HG03432 (cell line): Measurements from ENCODE around the gene CDCP2.
"Not testable (repeated sequence)": the region's sequence is repeated elsewhere in the genome, so short reads cannot be mapped to it uniquely, and the experiment has no call there.

Source experiments
- ATAC-seq: cut with Tn5 transposase; IDR thresholded peaks from one replicate; pipeline ENCODE4 v1.9.1; 2021; ENCODE audit warnings: mild to moderate bottlenecking, moderate library complexity; ENCODE audit not compliant: unreplicated experiment

Gene CDCP2

DNA sequence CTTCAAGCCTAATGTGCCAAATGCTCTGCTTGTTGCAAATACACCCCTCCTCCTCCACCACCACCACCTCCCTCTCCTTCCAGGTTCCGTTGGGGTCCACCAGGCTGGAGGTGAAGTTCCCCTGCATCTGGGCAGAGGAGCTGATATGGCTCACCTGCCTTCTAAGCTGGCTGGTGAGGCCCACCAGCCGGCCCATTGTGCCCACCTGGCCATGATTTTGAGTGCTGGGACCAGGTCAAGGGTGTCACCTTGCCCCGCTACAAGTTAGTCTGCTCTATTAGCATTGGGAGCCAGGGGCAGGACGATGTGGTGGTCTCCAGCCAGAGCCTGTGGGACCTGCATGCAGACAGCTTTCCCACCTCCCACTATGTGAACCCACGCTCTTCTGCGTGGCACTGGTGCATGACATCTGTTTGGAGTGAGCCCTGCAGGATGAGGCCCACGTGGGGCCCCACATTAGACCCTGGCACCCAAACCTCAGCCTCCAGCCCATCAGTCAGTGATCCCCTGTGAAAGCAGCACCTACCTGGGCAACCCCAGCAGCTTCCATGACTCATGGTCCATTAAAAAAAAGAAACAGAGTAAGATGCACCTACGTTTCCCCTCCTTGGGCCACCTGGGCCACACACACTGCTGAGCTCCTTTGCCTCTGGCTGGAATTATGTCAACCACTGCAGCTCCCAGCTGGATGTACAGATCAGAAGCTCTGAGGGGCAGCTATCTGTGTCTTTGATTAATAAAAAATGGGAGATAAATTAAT lies 15.6 kb upstream of the CDCP2 start:
- ATAC-seq, result no peak

DNA sequence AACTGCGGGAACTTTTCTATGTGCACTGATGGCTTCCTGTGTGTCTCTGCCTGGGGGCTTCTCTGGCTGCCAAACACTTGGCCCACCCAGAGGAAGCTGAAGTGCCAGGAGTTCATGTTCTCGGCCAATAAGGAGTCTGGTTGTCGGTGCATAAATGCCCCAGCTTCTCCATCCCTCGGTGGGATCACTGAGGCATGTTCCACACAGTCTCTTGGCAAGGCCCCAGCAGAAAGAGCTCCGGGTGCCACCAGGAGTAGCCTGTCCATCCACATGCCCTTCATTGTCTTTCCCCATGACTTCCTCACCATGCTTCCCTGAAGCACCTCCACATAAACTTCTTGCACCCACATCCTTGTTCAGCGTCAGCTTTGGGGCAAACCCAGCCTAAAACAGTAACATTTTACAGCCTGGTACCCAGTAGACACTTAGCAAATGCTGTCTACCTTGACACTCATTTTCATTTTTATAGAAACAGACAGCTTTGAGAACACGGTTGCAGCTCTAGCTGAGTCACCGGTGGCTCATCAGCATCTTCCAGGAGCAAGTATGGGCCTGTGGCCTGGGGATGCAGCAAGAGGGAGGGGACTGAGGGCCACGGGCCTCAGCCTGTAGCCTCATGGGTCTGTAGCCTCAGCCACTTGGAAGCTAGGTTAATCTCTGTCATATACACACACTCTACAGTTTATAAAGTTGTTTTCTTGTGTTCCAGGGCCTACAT lies 14.8 kb upstream of the CDCP2 start:
- ATAC-seq, result no peak

DNA sequence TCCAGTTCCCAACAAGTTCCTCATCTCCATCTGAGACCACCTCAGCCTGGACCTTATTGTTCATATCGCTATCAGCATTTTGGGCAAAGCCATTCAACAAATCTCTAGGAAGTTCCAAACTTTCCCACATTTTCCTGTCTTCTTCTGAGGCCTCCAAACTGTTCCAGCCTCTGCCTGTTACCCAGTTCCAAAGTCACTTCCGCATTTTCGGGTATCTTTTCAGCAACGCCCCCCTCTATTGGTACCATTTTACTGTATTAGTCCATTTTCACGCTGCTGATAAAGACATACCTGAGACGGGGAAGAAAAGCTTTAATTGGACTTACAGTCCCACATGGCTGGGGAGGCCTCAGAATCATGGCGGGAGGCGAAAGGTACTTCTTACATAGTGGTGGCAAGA lies 13.6 kb upstream of the CDCP2 start:
- ATAC-seq, result not testable (repeated sequence)

DNA sequence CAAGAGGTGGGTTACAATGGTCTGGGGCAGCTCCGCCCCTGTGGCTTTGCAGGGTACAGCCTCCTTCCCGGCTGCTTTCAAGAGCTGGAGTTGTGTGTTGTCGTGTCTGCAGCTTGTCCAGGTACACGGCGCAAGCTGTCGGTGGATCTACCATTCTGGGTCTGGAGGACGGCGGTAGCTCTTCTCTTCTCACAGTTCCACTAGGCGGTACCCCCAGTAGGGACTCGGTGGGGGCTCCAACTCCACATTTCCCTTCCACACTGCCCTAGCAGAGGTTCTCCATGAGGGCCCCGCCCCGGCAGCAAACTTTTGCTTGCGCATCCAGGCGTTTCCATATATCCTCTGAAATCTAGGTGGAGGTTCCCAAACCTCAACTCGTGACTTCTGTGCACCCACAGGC lies 12.3 kb upstream of the CDCP2 start:
- no peak for ATAC-seq

DNA sequence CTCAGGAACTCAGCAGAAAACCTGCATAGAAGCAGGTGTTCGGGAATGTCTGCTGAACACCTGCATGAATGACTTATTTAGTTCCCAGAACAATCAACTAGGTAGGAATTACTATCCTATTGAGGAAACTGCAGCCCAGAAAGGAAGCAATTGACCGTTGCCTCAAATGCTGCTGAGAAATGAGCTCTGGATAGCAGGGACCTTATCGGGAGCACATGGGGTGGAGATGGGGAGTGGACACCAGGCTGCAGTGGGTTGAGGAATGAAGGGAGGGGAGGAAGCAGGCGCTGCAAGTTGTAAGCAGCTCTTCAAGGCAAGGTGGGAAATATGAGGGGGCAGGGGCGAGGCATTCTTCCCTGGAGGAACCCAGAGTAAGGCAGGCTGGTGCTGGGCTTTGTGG lies 10.8 kb upstream of the CDCP2 start:
- ATAC-seq, result no peak

DNA sequence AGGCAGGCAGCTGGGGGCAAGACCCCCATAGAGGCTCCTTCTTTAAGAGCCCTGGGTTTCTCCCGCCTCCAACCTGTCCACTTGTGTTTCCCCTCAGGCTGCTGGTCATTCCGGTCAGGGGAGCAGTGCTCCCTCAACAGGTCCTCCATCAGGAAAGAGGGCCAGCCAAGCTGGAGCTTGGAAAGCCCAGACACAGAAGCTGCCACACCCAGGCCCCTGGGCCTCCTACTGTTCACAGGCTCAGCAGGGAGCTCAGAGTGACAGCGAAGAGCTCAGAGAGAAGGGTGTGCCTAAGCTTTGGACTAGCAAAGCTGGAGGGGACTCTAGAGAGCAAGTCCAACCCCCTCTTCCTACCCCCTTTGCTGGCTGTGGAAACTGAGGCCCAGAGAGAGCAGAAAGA lies 10.3 kb upstream of the CDCP2 start:
- ATAC-seq, result no peak

DNA sequence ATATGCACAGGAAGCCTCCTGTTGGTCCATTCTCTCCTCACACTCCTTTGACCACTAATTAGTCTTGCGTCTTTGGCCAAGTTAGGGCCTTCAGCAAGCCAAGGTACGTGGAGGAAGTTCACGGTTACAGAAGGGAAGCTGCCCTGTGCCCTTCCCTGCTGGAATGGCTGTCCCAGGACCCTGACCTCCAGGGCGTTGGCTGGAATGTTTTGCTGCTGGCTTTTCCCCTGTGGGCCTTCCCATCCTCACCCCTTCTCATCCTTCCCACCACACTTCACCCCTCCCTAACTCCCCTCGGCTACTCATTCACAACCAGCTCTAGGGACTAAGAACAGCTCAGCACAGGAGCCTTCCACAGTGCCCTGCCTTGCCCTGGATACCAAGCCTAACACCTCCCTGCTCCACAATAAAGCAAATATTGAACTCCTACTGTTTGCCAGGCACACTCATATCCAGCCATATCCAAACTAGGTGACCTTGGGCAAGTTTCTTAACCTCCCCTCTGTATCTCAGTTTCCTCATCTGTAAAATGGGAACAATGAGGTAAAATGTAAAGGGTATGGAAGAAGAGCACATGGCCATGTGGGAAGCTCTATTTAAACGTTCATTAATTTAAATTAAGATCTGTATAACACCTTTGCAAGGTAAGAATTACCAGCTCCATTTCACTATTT lies 8.8 kb upstream of the CDCP2 start:
- no peak for ATAC-seq

DNA sequence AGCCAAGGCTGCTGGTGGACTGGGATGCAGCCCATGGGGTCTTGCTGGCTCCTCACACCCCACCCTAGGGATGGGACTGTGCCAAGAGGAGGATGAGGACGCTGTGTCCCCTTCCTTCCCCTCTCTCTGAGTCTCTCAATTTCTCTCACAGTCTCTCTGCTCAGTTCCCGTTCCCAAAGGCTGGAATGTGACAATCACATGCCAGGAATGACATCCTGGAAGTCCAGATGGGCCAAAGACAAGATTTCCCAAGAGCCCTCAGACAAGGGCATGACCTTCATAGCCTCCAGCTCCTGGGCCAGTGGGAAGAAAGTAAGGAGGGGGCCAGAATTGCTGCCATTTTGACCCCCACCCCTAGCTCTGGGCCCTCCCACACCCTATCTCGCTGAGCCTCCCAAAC lies 7.6 kb upstream of the CDCP2 start:
- no peak for ATAC-seq

DNA sequence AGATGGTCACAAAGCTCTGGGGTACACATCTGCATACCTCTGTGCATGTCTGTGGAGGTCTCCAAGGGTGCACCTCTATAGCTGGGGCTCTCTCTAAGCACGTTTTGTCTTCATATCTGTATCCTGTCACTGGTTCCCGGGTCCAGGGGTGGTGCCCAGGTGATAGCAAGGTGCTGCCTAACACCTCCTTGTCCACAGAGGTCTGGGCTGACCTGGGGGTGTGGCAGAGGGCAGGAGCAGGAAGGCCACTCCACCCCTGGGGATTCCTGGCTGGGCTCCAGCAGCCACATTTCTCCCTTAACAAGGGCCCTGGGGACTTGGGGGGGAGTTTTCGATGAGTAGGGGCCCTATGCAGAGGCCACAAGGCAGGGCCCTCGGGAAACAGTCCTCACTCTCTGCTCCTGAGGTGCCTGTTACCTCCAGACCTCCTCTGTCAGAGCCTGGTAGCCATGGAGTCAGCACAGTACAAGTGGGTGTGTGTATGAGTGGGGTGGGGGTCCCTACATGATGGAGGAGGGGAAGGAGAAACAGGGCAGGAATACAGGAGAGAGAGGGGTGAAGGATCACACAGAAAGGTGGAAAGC lies 7.0 kb upstream of the CDCP2 start:
- ATAC-seq, result no peak

DNA sequence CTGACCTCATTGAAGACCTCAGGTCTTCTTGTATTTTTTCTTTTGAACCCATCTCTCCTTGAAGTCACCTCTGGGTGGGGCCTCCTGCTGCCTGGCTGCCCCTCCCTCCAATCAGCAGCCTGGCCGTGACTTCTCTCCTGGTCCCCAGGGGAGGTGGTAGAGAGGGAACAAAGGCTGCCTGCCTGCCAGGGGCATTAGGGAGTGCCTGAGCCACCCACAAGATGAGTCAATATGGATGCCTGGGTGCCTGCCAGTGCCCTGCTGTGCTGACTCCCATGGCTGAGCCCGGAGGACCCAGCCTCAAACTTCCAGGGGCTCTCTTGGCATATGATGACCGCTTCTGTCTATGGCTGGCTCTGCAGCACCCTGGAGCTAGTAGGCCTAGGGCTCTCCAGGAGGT lies 5.3 kb upstream of the CDCP2 start:
- no peak for ATAC-seq

DNA sequence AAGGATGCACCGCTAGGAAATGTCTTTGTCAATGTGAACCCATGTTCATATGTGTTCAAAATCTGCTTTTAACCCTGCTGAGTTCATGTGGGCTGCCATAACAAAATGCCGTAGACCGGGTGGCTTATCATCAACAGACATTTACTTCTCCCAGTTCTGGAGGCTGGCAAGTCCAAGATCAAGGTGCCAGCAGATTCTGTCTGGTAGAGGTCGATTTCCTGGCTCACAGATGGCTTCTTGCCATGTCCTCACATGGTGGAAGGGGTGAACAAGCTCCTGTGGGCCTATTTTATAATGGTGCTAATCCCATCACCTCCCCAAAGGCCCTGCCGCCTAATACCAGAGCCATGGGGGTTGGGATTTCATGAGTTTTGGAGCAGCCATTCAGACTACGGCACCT lies 4.6 kb upstream of the CDCP2 start:
- ATAC-seq, result no peak

DNA sequence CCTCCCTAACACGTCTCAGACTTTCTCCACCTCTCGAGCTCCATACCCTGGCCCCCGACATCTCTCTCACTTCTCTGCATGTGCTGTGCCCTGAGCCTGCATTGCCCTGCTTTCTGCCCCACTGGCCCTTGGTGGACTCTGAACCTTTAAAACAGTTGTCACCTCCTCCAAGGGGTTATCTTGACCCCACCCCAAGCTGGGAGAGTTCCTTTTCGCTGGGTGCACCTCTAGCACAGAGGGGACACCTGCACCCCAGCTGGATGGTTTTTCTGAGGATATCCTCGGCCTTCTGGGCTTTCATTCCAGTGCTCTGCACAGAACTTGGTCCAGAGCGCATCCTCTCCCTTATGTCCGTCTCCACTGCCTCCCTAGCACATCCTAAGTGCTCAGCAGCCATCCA lies 4.2 kb upstream of the CDCP2 start:
- ATAC-seq, result no peak

DNA sequence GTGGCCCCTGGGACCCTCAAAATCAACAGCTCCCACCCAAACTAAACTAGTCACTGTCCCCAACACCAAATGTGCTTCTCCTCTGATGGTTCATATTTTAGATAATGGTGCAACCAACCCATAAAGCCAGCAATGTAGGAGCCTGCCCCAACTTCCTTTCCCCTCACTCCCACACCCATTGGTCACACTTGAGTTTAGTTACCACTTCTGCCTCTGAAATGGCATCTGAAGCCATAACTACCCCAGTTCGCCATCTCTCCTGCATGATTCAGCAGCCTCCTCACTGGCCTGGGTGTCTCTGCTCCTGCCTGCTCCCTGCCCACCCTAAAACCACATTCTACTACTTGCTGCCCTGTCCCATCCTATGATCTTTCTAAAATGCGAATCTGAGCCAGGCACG lies 3.4 kb upstream of the CDCP2 start:
- no peak for ATAC-seq

DNA sequence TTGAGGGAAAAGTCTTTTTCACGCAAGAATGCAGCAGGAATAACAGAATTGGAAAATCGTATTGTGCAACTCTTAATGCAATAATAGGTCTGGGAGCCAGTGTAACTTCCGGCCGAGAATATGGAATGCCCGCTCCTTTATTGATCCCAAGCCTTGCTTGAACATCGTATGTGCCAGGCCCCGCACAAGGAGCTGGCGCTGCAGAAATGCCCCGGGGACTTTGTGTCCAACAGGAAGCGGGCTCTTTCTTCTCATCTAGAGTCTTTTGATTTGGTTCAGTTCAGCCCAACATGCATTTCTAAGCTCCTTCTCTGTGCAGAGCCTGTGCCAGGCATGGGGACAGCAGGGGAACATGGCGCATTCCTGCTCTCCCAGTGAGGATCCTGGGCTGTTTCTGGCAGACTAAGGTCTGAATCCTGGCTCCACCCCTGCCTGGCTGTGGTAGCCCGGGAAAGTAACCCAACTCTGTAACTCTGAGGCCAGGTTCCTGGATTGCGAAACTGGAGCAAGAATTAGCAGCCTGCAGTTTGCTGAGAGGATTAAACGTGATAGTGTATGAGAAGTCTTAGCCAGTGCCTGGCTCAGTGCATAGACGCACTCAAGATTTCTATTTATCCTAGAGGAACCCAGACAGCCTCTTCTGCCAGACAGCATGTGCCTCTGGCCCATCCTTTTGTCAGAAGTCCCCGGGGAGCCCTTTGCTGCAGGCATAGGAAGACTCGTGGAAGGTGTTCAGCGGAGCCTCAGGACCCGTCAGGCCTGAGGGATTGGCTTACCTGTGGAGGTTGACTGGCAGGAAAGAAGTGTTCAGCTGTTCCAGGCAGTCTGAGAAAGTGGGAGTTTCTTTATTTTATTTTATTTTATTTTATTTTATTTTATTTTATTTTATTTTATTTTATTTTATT lies 987 bp upstream of the CDCP2 start:
- ATAC-seq, result no peak

DNA sequence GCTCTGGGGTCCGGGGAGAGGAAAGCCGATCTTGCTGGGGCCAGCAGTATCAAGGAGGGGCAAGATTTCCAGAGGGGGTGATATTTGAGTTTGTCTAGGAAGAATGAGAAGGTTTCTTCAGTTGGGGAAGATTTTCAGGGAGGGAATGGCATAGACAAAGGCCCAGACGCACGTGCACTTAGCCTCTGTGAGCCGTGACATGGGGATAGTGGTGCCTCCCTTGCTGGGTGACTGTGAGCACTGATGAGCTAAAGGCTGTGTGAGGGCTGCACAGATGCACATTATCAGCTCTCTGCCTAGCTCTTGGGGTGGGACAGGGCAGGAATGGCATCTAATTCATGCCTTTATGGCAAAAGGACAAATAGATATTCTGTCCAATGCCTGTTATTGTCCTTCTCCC lies 1.8 kb downstream of the CDCP2 start:
- no peak for ATAC-seq

DNA sequence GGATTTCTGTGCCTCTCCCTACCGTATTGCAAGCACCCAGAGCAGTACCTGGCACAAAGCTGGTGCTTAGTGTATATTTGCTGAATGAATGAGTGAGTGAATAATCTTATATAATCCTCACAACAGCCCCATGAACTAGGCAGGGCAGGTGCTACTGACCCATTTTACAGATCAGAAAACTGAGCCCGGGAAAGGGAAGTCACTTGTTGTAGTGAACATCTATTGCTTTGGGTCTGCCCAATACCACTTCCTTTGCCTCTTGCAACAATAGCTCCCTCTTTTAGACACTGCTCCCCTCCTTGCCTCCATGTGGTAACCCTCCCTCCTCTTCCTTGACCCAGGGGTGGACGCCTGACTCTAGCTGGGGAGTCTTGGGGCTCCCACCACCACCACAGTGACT lies 3.1 kb downstream of the CDCP2 start:
- no peak for ATAC-seq

DNA sequence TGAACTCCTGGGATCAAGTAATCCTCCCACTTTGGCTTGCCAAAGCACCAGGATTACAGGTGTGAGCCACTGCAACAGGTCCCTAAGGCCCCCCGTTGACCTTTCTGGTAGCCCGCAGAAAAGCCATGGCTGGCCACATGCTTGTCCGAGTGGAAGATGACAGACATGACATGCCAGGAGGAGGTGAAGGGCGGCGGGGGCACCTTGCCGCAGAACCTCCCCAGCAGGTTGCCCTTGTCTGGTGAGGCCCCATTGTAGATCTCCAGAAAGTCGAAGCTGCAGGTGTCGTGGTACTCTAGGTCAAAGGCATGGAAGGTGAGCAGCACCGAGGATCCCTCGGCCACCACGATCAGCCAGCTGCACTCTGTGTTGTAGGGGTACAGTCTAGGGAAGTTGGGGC lies 8.4 kb downstream of the CDCP2 start:
- ATAC-seq, result no peak

DNA sequence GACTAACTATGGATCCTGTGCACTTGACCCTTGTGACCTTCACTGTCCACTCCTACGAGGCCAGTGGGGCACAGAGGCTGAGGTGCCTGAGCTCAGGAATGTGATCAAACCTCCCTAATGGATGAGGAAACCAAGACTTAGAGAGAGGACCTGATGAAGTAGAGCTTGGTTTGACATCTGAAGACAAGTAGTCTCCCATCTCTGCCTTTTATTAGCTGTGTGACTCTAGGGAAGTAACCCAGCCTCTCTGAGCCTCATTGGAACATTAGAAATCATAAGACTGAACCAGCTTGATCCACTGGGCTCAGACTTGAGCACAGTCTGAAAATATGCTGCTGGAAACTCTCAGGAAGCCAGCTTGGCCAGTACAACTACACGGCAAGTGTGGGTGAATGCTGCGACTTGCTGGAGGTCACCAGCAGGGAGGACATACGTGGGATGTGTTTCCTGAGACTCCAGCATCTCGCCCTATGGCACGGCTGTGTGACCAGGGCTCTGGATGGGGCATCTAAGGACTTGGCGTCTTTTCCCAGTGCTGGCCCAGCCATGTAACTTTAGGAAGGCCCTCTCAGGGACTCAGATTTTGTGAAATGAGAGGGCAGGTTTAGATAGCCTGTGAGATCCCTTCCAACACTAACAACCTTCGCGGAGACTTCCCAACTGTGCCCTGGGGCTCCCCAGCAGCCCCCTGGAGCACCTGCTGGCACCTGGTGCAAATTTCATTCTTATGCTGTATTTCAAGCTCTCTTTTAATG lies 10.5 kb downstream of the CDCP2 start:
- no peak for ATAC-seq

DNA sequence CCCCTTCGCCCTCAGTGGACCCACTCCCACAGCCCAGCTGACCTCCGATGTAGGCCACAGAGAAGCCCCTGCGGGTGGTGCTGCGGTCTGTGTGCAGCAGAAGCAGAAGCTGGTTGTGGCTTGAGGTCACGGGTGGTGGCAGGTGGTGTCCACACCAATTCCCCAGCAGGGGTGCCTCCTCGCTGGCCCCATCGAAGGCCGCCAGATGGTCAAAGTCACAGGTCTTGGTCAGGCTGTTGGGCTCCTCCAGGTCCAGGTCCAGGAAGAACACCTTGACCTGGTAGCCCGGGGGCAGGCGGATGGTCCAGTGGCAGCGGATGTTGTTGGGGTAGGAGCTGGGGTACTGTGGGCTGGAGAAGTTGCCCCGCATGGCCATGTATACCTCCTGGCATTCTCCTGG lies 13.1 kb downstream of the CDCP2 start:
- no peak for ATAC-seq

DNA sequence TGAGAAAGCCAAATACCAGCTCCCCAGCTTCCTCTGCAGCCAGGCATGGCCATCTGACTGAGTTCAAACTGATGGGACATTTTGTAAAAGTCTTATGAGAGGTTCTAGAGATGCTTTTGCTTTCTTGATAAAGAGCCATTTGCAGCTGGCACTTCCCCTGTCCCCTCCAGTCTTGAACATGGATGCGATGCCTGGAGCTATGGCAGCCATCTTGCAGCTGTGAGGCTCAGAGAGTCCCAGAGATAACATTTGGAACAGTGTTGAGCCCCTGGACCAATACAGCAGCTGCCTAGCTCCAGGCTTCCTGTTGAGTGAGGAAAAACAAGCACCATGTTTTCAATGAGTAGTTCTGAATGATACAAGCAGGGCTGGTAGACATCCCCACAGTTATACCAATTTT lies 13.8 kb downstream of the CDCP2 start:
- ATAC-seq, result no peak
